WTC11 (cell line): Measurements from ENCODE around the gene CDK9. TPM values are rescaled to one million over a fixed set of nuclear protein-coding genes. Genes with fewer than 3 reads are reported as not detected.
A peak's percentile ranks its signal among the peaks of the same experiment; 100 is the strongest.

Experiments used
- ATAC-seq: fragments of 200-7000 bp; cut with Tn5 transposase; 2 replicates; pipeline ENCODE4 v1.10.0; 2021; ENCODE audit warnings: mild to moderate bottlenecking, moderate library complexity
- CTCF ChIA-PET: fragments of 300-600 bp; sonication (Branson Sonifier 250); formaldehyde crosslinking; loops from one replicate; lab custom pipeline; 2021; ENCODE audit warnings: antibody characterized with exemption; lab: Charles Lee
- POLR2A ChIA-PET: fragments of 350-600 bp; sonication (Branson Sonifier 250); formaldehyde crosslinking; loops from one replicate; lab custom pipeline; 2021; ENCODE audit warnings: antibody characterized with exemption; lab: Charles Lee
- DNase-seq: peaks from one replicate; pipeline ENCODE4 v3.0.0; 2021; ENCODE audit warnings: low spot score
- H3K27ac Mint-ChIP-seq: 2 replicates; pipeline ENCODE4 v1.8.0; 2021; ENCODE audit warnings: mixed read lengths
- H3K27me3 Mint-ChIP-seq: 2 replicates; pipeline ENCODE4 v1.8.0; 2021; ENCODE audit warnings: low read depth, mild to moderate bottlenecking, moderate library complexity, mixed read lengths
- H3K36me3 Mint-ChIP-seq: 2 replicates; pipeline ENCODE4 v1.8.0; 2021; ENCODE audit warnings: mixed read lengths
- H3K4me1 Mint-ChIP-seq: 2 replicates; pipeline ENCODE4 v1.8.0; 2022; ENCODE audit warnings: mixed read lengths
- H3K4me3 Mint-ChIP-seq: 2 replicates; pipeline ENCODE4 v1.8.0; 2021; ENCODE audit warnings: mild to moderate bottlenecking, moderate library complexity, mixed read lengths
- H3K9me3 Mint-ChIP-seq: 2 replicates; pipeline ENCODE4 v1.8.0; 2021; ENCODE audit warnings: mixed read lengths
- CREB1 ChIP-seq: sonication (generic); formaldehyde crosslinking; IDR thresholded peaks from 2 replicates; pipeline ENCODE4 v1.8.0; 2023; ENCODE audit warnings: mild to moderate bottlenecking, missing genetic modification reagents
- EMX1 ChIP-seq: fragments of 250-450 bp; sonication (Bioruptor Pico); IDR thresholded peaks from 2 replicates; pipeline ENCODE4 v1.8.0; 2021; ENCODE audit warnings: mild to moderate bottlenecking
- FOXK1 ChIP-seq: sonication (generic); formaldehyde crosslinking; IDR thresholded peaks from 2 replicates; pipeline ENCODE4 v1.8.0; 2022; ENCODE audit warnings: mild to moderate bottlenecking, moderate library complexity, missing genetic modification reagents
- FOXP1 ChIP-seq: sonication (generic); formaldehyde crosslinking; IDR thresholded peaks from 2 replicates; pipeline ENCODE4 v1.8.0; 2022; ENCODE audit warnings: missing genetic modification reagents, mild to moderate bottlenecking, moderate library complexity, borderline replicate concordance
- GTF2I ChIP-seq: fragments of 250-450 bp; sonication (Bioruptor Pico); conservative IDR thresholded peaks from 2 replicates; pipeline ENCODE4 v1.4.0; 2021; ENCODE audit warnings: mild to moderate bottlenecking
- HMGA2 ChIP-seq: fragments of 250-450 bp; sonication (Bioruptor Pico); IDR thresholded peaks from 2 replicates; pipeline ENCODE4 v1.4.0; 2021; ENCODE audit warnings: mild to moderate bottlenecking, moderate library complexity
- JUN ChIP-seq: sonication (generic); formaldehyde crosslinking; IDR thresholded peaks from 2 replicates; pipeline ENCODE4 v1.8.0; 2023; ENCODE audit warnings: mild to moderate bottlenecking, missing genetic modification reagents
- NFATC4 ChIP-seq: fragments of 250-450 bp; sonication (Bioruptor Pico); IDR thresholded peaks from 2 replicates; pipeline ENCODE4 v1.9.0; 2021; ENCODE audit warnings: mild to moderate bottlenecking
- NFE2L1 ChIP-seq: sonication (generic); formaldehyde crosslinking; IDR thresholded peaks from 2 replicates; pipeline ENCODE4 v1.8.1; 2023; ENCODE audit warnings: missing genetic modification reagents
- NR2C2 ChIP-seq: sonication (generic); formaldehyde crosslinking; IDR thresholded peaks from 2 replicates; pipeline ENCODE4 v1.8.0; 2022; ENCODE audit warnings: mild to moderate bottlenecking, missing genetic modification reagents
- PRRX2 ChIP-seq: fragments of 250-450 bp; sonication (Bioruptor Pico); IDR thresholded peaks from 2 replicates; pipeline ENCODE4 v1.8.0; 2021; ENCODE audit warnings: mild to moderate bottlenecking
- RELA ChIP-seq: sonication (generic); formaldehyde crosslinking; IDR thresholded peaks from 2 replicates; pipeline ENCODE4 v1.8.1; 2022; ENCODE audit warnings: missing genetic modification reagents, mild to moderate bottlenecking, borderline replicate concordance
- SOX15 ChIP-seq: fragments of 250-450 bp; sonication (Bioruptor Pico); IDR thresholded peaks from 2 replicates; pipeline ENCODE4 v1.9.0; 2021; ENCODE audit warnings: mild to moderate bottlenecking
- SP1 ChIP-seq: sonication (generic); formaldehyde crosslinking; conservative IDR thresholded peaks from 2 replicates; pipeline ENCODE4 v1.8.1; 2022; ENCODE audit warnings: missing genetic modification reagents
- TEAD4 ChIP-seq: sonication (generic); formaldehyde crosslinking; IDR thresholded peaks from 2 replicates; pipeline ENCODE4 v1.8.0; 2022; ENCODE audit warnings: mild to moderate bottlenecking, missing genetic modification reagents
- ZNF423 ChIP-seq: fragments of 250-450 bp; sonication (Bioruptor Pico); IDR thresholded peaks from 2 replicates; pipeline ENCODE4 v2.1.2; 2022; ENCODE audit warnings: mild to moderate bottlenecking, moderate library complexity
- total RNA-seq: library from RNA; stranded (reverse); gene quantifications from 3 replicates; pipeline ENCODE4 v1.2.3, GENCODE V29; 2021
- TF ChIP-seq, protein P1 (sequence below): sonication (generic); formaldehyde crosslinking; conservative IDR thresholded peaks from 2 replicates; pipeline ENCODE4 v1.8.1; 2022; ENCODE audit warnings: mild to moderate bottlenecking, missing genetic modification reagents
- TF ChIP-seq, protein P2 (sequence below): sonication (generic); formaldehyde crosslinking; IDR thresholded peaks from 2 replicates; pipeline ENCODE4 v1.8.1; 2023; ENCODE audit warnings: mild to moderate bottlenecking, missing genetic modification reagents, moderate library complexity
- TF ChIP-seq, protein P3 (sequence below): sonication (generic); formaldehyde crosslinking; IDR thresholded peaks from 2 replicates; pipeline ENCODE4 v1.8.0; 2022; ENCODE audit warnings: mild to moderate bottlenecking, missing genetic modification reagents
- TF ChIP-seq, protein P4 (sequence below): sonication (generic); formaldehyde crosslinking; IDR thresholded peaks from 2 replicates; pipeline ENCODE4 v1.8.1; 2022; ENCODE audit warnings: mild to moderate bottlenecking, moderate library complexity, missing genetic modification reagents

CDK9 gene
- total RNA-seq, 1 experiment from 2014 or later: 111 TPM

DNA sequence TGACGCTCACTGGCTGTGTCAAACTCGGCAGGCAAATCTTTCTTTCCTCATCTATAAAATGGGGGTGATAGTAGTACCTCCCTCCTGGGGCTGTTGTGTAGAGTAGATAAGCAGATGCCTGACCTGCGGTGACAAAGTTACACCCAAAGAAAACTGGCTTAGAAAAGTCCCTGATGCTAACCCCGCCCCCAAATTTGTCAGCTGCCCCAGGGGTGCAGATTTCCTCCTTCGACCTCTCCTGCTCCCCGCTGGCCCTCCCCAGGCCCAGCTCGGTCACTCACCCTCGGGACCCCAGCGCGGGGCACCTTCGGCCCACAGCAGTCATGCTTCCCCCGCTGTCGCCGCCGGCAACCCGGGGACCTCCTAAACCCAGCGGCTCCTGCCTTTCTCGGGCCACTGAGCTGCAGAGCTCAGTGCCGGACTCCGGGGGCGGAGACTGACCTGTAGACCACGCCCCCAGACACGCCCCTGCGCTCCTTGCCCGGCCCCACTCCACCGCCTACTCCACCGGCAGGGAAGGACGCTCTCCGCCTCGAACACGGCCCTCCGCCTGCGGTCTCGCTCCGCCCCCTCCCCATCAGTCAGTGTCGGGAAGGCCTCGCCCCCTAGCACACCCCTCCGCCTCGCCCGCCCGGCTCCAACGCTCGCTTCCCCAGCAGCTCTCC is 14.8 kb upstream of the CDK9 start:
- Mint-ChIP-seq H3K27ac (no peak overlapping the region), H3K9me3 (no peaks in the 10 kb centered on the region), H3K27me3 (peaks cover 11% of the 10 kb centered on the region), H3K4me1 (peaks cover 32% of the 10 kb centered on the region), H3K4me3 (peak overlapping the region; percentile 84), H3K36me3 (no peaks in the 10 kb centered on the region)
- POLR2A ChIA-PET: interaction anchor here (0.6 to 2.1 kb wide), 10 partner anchors 10 to 146 kb away, joined by 3 to 12 read pairs (median 4); partner anchors contain the start of genes CDK9, ST6GALNAC4 and TOR2A
- TF ChIP-seq HMGA2 (CRISPR knock-in tag): no peak
- TF ChIP-seq, protein P1, sequence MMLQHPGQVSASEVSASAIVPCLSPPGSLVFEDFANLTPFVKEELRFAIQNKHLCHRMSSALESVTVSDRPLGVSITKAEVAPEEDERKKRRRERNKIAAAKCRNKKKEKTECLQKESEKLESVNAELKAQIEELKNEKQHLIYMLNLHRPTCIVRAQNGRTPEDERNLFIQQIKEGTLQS (CRISPR knock-in tag): no peak
- TF ChIP-seq, protein P2, sequence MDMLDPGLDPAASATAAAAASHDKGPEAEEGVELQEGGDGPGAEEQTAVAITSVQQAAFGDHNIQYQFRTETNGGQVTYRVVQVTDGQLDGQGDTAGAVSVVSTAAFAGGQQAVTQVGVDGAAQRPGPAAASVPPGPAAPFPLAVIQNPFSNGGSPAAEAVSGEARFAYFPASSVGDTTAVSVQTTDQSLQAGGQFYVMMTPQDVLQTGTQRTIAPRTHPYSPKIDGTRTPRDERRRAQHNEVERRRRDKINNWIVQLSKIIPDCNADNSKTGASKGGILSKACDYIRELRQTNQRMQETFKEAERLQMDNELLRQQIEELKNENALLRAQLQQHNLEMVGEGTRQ (CRISPR knock-in tag): no peak
- no peak for TF ChIP-seq NR2C2 (CRISPR knock-in tag)
- TF ChIP-seq FOXK1 (CRISPR knock-in tag): peak; percentile 22; the same call in 1 of the 2 replicates
- peak; percentile 96 for TF ChIP-seq SP1
- TF ChIP-seq EMX1 (CRISPR knock-in tag): no peak
- TF ChIP-seq SOX15 (CRISPR knock-in tag): no peak
- TF ChIP-seq PRRX2 (CRISPR knock-in tag): no peak
- TF ChIP-seq FOXP1 (CRISPR knock-in tag): no peak
- TF ChIP-seq CREB1 (CRISPR knock-in tag): no peak
- no peak for TF ChIP-seq TEAD4 (CRISPR knock-in tag)
- TF ChIP-seq, protein P3, sequence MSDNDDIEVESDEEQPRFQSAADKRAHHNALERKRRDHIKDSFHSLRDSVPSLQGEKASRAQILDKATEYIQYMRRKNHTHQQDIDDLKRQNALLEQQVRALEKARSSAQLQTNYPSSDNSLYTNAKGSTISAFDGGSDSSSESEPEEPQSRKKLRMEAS (CRISPR knock-in tag): peak; percentile 60; the same call in 1 of the 2 replicates
- TF ChIP-seq, protein P4, sequence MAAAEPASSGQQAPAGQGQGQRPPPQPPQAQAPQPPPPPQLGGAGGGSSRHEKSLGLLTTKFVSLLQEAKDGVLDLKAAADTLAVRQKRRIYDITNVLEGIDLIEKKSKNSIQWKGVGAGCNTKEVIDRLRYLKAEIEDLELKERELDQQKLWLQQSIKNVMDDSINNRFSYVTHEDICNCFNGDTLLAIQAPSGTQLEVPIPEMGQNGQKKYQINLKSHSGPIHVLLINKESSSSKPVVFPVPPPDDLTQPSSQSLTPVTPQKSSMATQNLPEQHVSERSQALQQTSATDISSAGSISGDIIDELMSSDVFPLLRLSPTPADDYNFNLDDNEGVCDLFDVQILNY (CRISPR knock-in tag): no peak
- no peak for TF ChIP-seq JUN (CRISPR knock-in tag)
- CTCF ChIA-PET: interaction anchor here (0.5 to 3.3 kb wide), 35 partner anchors 8 to 402 kb away, joined by 3 to 54 read pairs (median 4); partner anchors contain the start of genes CDK9, FPGS, ST6GALNAC4 and TOR2A
- DNase-seq: peak; percentile 100
- peak; percentile 97 for ATAC-seq

DNA sequence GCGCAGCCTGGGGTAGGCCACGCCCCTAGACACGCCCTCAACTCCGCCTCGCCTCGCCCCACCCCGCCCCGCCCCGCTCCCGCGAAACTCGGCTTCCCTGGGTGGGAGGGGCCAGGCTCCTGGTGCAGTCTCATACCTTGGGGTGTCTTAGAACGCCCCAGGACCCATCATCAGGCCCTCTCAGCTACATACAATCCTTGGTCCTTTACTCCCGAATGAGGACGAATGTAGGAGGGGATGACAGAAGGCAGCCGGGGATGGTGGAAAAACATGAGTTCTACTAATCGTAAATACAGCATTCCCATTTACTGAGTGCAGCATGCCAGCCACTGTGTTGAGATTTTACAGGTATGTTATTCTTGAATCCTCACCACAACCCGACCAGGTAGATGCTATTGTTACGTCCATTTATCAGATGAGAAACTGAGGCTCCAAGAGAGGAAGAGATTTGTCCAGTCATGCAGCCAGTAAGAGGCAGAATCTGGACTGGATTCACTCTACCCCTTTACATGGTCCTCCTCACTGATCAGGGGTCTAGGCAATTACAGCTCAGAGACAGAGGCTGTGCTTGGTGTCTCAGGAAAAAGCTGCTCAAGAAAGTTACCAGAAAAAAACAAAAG is 14.2 kb upstream of the CDK9 start:
- H3K9me3 Mint-ChIP-seq: no peaks in the 10 kb centered on the region
- H3K4me1 Mint-ChIP-seq: peaks cover 39% of the 10 kb centered on the region
- no peaks in the 10 kb centered on the region for H3K36me3 Mint-ChIP-seq
- ATAC-seq (no peak), DNase-seq (no peak)
- H3K27me3 Mint-ChIP-seq: peaks cover 7% of the 10 kb centered on the region
- H3K4me3 Mint-ChIP-seq: peak overlapping the region; percentile 84
- ChIA-PET POLR2A (interaction anchor here (0.6 to 2.1 kb wide), 10 partner anchors 11 to 145 kb away, joined by 3 to 12 read pairs (median 4); partner anchors contain the start of genes CDK9, ST6GALNAC4 and TOR2A), CTCF (interaction anchor here (0.5 to 3.3 kb wide), 35 partner anchors 8 to 403 kb away, joined by 3 to 54 read pairs (median 4); partner anchors contain the start of genes CDK9, FPGS, ST6GALNAC4 and TOR2A)
- peak overlapping the region; percentile 28; the same call in 1 of the 2 replicates for H3K27ac Mint-ChIP-seq
- TF ChIP-seq GTF2I (no peak), NFE2L1 (CRISPR knock-in tag) (no peak), ZNF423 (no peak), NFATC4 (CRISPR knock-in tag) (no peak), RELA (CRISPR knock-in tag) (no peak)
- TF ChIP-seq, protein P4 (CRISPR knock-in tag): peak; percentile 31; the same call in 1 of the 2 replicates
